ENCODE measurements around the gene PNMA8A.

DNA sequence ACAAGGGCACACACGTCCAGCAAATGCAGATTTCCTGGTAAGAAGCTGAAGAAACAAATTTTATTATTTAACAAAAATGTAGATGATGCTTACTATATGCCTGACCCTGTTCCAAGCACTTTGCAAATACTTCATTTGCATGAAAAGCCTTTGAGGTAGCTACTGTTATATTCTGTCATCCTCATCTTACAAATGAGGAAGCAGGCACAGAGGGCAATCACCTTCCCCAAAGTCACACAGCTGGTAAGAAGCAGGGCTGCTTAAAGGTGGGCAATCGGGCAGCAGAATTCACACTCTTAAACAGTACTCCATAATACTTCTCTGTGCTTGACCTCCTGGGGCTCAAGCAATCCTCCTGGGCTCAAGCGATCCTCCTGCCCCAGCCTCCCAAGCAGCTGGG lies 24.4 kb downstream of the PNMA8A start:
- TF ChIP-seq, protein P1, sequence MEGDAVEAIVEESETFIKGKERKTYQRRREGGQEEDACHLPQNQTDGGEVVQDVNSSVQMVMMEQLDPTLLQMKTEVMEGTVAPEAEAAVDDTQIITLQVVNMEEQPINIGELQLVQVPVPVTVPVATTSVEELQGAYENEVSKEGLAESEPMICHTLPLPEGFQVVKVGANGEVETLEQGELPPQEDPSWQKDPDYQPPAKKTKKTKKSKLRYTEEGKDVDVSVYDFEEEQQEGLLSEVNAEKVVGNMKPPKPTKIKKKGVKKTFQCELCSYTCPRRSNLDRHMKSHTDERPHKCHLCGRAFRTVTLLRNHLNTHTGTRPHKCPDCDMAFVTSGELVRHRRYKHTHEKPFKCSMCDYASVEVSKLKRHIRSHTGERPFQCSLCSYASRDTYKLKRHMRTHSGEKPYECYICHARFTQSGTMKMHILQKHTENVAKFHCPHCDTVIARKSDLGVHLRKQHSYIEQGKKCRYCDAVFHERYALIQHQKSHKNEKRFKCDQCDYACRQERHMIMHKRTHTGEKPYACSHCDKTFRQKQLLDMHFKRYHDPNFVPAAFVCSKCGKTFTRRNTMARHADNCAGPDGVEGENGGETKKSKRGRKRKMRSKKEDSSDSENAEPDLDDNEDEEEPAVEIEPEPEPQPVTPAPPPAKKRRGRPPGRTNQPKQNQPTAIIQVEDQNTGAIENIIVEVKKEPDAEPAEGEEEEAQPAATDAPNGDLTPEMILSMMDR (IDR thresholded peaks at IDR 0.05) = no peak
- TF ChIP-seq POLR2A (IDR thresholded peaks at IDR 0.05) = no peak
- no peak for TF ChIP-seq POLR2AphosphoS5 (IDR thresholded peaks at IDR 0.05)
- no peak for TF ChIP-seq EP300 (IDR thresholded peaks at IDR 0.05; ENCODE audit: low read depth)

Data from transverse colon (tissue), 4 donors.